HG02678 (cell line): ENCODE measurements around the gene SUPT20HL2.
"Not testable (repeated sequence)": the region's sequence is repeated elsewhere in the genome, so short reads cannot be mapped to it uniquely, and the experiment has no call there.

ENCODE experiments used
- ATAC-seq: cut with Tn5 transposase; IDR thresholded peaks from one replicate; pipeline ENCODE4 v1.9.1; 2021; ENCODE audit warnings: mild to moderate bottlenecking, moderate library complexity; ENCODE audit not compliant: unreplicated experiment

Gene SUPT20HL2

DNA sequence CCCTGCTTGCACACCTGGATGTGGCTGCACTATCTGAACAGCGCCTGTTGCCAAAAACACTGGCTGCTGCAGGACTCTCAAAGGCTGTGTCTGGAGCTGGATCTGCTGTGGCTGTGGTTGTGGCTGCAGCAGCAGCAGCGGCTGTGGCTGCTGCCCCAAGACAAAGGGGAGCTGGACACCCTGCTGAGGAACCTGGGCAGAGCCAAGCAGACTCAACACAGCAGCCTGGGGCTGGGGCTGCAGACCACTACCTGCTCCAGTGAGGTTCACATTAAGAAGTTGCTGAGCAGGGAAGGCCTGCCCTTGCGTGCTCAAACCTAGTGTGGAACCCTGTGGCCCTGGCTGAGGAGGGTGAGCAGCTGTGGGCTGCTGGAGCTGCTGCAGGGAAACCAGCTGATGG is 3.0 kb downstream of the SUPT20HL2 start:
- not testable (repeated sequence) for ATAC-seq

DNA sequence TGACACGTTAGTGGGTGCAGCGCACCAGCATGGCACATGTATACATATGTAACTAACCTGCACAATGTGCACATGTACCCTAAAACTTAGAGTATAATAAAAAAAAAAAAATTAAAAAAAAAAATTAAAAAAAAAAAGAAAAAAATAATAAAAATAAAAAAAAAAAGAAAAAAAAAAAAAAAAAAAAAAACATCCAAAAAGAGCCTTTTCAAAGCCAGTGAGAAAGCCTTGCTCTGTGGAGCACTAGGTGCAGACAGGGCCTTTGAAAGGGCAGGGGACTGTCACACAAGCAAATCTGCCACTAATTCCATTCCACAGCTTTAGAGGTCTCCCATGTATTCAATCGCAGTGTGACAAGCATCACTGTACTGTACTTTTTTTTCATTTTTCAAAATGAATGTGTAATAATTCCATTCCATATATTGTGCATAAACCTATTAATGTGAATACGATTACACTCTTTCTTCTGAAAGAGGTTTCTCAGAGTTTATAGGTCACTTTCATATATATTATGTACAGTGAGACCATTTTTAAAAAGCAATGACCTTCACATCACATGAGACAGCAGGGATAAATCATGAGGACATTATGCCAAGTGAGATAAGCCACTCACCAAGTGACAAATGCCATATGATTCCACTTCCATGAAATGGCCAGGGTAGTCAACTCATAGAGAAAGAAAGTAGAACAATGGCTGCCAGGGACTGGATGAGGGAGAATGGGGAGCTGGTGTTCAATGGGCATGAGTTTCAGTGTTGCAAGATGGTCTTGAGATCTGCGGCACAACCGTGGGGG is 4.1 kb downstream of the SUPT20HL2 start:
- ATAC-seq, result not testable (repeated sequence)

DNA sequence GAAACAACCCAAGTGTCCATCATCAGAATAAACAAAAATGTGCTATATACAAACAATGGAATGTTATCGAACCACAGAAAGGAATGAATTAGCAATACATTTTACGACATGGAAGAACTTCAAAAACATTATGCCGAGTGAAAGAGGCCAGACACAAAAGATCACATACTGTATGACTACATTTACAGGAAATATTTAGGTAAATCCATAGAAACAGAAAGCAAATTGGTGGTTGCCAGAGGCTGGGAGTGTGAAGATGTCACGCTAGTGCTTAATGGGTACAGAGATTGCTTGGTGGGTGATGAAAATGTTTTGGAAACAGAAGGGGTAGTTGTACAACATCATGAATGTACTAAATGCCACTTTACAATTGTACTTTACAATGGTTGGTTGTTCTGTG is 5.1 kb downstream of the SUPT20HL2 start:
- ATAC-seq, result not testable (repeated sequence)

DNA sequence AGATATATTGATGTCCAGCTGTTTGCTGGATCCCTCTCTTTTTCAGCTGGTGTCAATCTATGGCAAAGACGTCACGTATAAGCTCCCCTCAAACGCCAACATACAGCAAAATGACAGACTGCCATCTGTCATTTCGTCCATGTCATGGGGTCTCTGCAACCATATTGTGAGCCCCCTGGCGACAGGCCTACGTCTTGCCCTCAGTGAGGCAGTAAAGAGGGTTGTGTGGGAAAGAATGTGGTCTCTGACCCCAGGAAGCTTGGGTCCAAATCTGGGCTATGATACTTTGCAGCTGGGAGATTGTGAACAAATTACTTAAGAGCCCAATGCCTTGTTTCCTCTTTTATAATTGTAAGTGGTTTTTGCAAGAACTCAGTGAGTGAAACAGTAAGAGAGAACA is 7.4 kb downstream of the SUPT20HL2 start:
- no peak for ATAC-seq

DNA sequence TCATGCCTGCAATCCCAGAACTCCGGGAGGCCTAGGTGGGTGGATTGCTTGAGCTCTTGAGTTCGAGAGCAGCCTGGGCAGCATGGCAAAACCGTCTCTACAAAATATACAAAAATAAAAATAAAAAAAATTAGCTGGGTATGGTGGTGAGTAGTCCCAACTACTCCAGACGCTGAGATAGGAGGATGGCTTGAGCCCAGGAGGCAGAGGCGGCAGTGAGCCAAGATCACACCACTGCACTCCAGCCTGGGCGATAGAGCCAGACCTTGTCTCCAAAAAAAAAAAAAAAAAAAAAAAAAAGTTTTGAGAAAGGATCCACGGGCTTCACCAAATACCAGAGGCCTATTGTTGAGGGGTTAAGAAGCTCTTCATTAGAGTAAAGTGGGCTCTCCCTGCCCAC is 8.0 kb downstream of the SUPT20HL2 start:
- no peak for ATAC-seq

DNA sequence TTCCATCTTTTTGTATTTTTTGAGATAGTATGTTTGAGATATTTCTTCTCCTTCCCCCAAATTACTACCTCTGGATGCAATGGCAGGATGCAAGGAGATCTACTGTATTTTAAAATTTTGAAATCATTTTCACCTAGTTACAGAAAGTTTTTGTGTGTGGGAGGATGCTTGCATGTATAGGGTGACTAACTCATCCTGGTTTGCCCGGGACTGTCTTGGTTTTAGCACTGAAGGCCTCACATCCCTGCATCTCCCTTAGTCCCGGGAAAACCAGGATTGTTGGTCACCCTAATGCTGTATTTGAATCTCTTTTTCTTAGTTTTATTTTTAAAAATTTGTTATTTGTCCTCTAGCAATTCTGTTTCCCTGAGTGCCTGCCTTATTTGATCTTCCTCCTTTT is 12.1 kb downstream of the SUPT20HL2 start:
- ATAC-seq, result no peak

DNA sequence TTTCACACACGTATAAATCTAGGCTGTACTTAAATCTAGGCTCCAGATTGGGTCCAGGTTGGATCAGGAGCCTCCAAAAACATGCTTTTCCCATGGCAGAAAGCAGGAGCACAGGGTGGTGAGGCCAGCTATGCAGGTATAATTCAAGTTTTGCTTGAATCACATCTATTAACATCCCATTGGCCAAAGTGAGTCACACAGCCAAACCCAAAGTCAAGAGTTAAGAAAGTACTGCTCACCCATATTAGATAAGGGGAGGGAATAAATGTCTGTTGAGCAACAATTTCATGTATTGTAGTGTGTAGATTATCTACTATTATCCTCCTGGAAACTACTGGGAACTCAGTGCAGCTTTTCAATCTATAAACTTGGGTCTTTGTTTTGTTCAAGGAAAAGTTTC is 12.8 kb downstream of the SUPT20HL2 start:
- ATAC-seq, result no peak

DNA sequence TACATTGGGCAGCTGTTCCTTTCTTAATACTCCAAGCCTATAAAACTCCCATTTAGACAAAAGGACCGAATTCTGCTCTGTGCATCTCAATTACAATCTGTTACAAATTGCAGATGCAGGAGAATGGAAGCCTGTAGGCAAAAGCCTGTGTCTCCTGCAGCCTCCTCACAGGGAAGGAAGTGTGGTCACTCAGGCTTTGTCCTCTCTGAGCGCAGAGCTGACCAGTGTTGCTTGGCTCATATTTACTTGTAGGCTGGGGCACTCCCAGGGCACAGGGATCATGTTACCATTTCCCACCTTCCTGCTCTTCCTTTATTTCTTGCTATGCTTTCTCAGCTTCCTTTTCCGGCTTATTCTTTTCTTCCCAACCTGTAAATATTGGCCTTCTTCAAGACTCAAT is 15.7 kb downstream of the SUPT20HL2 start:
- ATAC-seq, result no peak

DNA sequence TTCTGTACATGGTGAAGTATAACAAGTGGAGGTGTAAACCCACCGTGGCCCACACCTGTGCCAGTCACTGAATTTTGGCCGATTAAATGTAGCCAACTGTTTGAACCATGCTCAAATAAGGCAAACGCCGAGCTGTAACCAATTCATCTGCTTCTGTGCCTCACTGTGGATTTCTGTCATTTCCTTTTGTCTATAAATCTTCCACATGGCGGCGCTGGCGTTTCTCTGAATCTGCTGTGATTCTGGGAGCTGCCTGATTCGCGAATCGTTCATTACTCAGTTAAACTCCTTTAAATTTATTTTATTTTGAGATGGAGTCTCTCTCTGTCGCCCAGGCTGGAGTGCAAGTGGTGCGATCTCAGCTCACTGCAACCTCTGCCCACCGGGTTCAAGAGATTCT is 19.2 kb downstream of the SUPT20HL2 start:
- ATAC-seq, result no peak

DNA sequence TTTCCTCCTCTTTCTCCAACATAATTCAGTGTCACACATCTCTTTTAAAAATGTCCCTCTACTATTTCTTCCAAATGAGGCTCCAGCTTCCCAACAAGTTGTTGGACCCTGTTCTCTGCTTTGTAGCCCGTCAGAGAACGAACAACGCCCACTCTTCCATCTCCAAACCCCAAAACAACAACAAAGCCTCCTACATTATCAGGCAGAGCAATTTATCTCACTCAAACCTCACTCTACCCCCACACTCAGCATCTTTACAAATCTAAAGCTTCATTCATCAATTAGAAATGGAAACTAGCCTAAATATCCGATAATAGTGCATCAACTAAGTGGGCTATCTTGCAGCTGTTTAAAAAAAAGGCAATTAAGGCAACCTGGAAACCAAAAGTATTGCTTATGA is 20.5 kb downstream of the SUPT20HL2 start:
- ATAC-seq, result no peak

DNA sequence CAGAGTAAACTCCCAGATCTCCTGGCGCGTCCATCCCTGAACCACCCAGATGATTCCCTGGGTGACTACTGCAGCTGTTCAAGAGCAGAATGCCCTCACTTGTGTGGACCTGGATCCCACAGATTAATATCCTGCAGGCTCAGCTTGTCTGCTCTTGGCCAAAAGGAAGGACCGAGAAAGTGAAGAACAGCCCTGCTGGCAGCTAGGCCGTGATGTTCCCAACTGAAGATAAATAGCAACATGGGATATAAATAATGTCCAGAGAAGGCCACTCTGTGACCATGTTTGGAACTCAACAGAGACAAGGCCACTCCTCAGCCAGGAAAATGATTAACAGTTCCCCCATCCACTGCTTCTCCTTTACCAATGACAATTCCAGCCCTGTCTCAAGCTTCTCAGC is 21.5 kb downstream of the SUPT20HL2 start:
- ATAC-seq, result no peak

DNA sequence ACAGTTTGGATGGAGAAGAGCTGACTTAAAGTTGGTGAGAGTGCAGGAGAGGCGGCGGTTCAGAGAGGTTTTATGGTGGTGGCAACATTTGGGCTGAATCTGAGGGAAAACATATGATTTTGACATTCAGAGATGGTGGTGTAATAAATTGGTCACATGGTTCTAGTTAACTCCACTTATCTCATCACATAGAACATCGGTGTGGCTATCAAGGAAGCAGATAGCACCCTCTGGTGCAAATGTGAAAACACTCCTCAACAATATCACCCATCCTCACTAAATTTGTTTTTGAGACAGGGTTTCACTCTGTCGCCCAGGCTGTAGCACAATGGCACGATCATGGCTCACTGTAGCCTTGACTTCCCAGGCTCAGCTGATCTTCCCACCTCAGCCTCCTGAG is 28.8 kb downstream of the SUPT20HL2 start:
- no peak for ATAC-seq

DNA sequence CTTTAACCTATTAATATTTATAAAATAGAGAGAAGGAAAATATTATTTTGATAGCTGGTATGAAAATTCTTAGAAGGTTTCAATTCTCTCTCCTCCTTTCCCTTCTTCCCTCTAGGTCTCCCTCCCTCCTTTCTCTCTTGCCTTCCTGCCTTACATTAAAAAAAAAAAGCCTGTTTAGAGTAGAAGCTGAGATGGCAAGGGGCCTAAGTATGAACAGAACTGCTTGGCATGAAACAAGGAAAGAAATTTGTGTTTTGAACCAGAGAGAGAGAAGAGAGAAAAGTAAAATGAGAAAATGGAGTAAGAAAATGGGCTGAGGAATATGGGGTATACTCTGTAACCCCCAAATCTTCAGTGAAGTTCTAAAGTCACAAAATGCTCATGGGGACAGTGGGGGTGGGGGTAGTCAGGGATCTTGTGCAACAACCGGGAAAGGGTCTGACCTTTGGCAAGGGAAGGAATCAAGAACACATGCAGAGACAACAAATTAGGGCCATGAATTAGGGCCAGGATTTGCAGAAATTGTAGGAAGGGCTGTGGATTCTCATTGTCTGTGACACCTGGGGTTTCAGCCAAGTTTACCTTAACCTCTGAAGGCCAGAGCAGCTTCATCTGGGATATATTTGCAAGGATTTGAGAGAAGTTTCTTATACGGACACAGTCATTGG is 30.6 kb downstream of the SUPT20HL2 start:
- ATAC-seq, result no peak

DNA sequence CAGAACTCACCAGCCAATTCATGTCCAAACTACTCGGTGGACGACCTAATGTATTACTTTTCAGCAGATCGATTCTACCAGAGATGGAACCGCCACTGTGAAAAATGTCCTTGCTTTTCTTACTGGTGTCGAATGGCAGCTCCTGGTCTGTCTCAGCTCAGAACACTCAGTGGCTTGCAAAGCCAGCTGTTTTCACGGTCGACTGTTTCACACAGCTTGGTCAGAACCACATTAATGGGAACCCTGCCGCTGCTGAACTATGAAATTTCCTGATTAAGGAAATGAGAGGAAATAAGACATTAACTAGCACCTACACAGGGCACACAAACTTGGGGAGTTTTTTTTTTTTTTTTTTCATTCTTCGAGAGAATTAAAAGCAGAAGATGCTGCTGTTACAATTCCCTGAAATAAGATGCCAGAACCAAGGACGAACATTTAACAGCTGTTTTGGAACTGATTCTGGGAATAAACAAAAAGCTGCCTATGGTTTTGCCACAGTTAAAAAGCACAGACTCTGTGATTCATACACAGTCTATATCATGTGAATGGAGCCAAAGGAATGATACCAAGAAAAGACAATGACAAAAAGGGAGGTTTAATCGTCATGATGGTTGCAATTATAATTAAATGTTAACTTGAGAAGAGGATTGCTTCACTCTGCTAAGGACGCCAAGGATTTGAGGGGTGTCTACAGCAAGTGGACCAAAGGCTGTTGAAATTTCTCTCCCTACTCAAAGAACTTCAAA is 31.3 kb downstream of the SUPT20HL2 start:
- ATAC-seq, result peak; percentile 62

DNA sequence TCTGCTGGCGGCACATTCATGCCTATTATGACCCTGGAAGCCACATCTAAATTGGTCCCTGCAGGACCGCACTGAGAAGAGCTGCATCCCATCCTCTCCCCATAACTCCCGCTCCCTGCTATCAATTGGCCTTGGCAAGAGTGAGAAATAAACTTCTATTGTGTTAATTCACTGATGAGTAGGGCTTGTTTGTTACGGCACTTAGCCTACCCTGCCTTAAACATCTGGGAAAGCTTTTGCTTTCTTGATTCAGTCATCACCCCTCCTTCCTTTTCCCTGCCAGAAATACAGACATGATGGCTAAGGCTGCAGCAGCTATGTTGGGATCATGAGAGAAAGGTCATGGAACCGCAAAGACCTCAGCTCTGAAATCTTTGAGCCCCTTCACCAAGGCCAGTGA is 36.5 kb downstream of the SUPT20HL2 start:
- no peak for ATAC-seq

DNA sequence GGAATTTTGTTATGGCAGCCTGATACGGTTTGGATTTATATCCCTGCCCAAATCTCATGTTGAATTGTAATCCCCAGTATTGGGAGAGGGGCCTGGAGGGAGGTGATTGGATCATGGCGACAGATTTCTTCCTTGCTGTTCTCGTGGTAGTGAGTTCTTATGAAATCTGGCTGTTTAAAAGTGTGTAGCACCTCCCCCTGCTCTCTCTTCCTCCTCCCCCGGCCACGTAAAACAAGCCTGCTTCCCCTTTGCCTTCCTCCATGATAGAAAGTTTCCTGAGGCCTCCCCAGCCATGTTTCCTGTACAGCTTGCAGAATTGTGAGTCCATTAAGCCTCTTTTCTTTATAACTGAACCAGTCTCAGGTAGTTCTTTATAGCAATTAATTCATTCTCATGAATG is 37.9 kb downstream of the SUPT20HL2 start:
- ATAC-seq, result no peak

DNA sequence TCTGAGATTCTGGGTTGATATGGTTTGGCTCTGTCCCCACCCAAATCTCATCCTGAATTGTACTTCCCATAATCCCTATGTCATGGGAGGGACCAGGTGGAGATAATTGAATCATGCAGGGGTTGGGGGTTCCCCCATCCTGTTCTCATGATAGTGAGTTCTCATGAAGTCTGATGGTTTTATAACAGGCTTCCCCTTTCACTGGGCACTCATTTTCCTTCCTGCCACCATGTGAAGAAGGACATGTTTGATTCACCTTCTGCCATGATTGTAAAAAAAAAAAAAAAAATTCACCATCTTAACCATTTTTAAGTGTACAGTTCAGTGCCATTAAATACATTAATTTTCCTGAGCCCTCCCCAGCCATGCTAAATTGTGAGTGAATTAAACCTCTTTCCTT is 42.6 kb downstream of the SUPT20HL2 start:
- ATAC-seq, result no peak

DNA sequence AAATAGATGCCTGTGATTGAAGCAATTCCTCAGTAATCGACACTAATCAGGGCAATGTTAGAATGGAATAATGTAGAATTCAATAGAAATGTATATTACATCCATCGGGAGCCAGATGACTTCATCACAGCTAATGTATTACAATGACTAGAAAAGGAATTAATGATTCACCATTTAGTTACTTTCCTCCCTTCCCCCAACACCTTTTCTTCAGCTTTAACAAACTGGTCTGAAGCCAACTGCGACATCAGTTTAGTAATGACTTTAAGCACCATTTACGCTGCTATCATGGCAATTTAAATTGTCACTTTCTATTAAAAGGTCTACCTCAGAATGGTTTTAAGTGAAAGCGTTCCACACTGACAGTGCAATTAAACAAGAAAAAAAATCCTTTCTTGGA is 45.1 kb downstream of the SUPT20HL2 start:
- no peak for ATAC-seq

DNA sequence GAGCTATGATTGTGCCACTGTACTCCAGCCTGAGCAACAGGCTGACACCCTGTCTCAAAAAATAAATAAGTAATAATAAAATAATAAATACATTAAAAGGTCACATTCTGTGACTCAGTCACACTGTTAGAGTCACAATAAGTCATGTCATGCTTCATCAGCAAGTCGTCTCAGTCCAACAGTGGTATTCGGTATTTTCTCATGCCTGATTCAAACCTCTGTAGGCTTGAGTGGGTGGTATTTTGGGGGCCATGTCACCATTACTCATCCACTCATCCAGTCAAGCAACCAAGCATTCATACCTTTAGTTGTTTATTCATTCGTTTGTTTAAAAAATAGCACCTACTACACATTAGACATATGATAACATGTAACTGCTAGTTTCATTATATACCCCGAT is 46.9 kb downstream of the SUPT20HL2 start:
- no peak for ATAC-seq

DNA sequence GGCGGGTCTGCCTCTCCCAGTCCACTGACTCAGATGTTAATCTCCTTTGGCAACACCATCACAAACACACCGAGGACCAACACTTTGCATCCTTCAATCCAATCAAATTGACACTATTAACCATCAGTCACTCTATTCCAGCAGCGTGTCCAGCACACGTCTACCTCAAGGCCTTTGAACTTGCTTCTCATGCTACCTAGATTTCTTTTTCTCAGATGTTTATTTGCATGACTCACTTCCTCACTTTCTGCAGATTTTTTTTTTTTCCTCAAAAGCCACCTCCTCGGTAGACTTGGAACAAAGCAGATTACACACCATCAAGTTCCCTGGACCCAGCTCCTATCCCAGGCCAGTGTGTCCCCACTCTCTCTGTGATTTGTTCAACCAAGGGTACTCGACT is 49.5 kb downstream of the SUPT20HL2 start:
- no peak for ATAC-seq

DNA sequence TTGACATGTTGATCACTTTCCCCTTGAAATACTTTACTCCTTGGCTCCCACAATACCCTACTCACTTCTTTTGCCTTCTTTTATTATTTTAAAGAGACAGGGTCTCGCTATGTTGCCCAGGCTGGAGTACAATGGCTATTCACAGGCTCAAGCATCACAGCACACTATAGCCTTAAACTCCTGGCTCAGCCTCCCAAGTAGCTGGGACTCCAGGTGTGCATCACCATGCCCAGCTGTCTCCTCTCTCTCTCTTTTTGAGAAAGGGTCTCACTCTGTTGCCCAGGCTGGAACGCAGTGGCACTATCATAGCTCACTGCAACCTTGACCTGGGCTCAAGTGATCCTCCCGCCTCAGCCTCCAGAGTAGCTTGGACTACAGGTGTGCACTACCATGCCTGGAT is 51.6 kb downstream of the SUPT20HL2 start:
- no peak for ATAC-seq
